K562 treated with DMSO at 1 percent for 12 hours (cell line): ENCODE measurements around the gene WIZ. TPM values are rescaled to one million over a fixed set of nuclear protein-coding genes. Genes with fewer than 3 reads are reported as not detected.

Experiments used
- total RNA-seq: library from RNA; unstranded; fragments of 300-600 nt; gene quantifications from 2 replicates; pipeline ENCODE4 v1.2.3, GENCODE V29; 2022; ENCODE audit not compliant: insufficient read depth

WIZ gene
- total RNA-seq: 8.5 and 19.7 TPM in 2 replicates

GRCh38 chr19:15449620-15450527 is at the start of gene WIZ:
Gene WIZ (minus strand): TSS chr19:15449956. CDS start chr19:15448307, 1,649 bp downstream.

GRCh38 chr19:15479391-15480345 is 29.9 kb upstream of the WIZ start, which contains the start of gene PGLYRP2:
Gene PGLYRP2 (minus strand): TSS chr19:15479501. CDS start chr19:15479371, 130 bp downstream.

GRCh38 chr19:15464394-15465385 is 14.9 kb upstream of the WIZ start, which contains the start of gene RASAL3:
Gene RASAL3 (minus strand): TSS chr19:15464544. CDS start chr19:15464358, 186 bp downstream.

GRCh38 chr19:15418579-15419412 is 31.0 kb downstream of the WIZ start, which contains the start of gene AKAP8L:
Gene AKAP8L (minus strand): TSS chr19:15418988. CDS start chr19:15418923, 65 bp downstream.

DNA sequence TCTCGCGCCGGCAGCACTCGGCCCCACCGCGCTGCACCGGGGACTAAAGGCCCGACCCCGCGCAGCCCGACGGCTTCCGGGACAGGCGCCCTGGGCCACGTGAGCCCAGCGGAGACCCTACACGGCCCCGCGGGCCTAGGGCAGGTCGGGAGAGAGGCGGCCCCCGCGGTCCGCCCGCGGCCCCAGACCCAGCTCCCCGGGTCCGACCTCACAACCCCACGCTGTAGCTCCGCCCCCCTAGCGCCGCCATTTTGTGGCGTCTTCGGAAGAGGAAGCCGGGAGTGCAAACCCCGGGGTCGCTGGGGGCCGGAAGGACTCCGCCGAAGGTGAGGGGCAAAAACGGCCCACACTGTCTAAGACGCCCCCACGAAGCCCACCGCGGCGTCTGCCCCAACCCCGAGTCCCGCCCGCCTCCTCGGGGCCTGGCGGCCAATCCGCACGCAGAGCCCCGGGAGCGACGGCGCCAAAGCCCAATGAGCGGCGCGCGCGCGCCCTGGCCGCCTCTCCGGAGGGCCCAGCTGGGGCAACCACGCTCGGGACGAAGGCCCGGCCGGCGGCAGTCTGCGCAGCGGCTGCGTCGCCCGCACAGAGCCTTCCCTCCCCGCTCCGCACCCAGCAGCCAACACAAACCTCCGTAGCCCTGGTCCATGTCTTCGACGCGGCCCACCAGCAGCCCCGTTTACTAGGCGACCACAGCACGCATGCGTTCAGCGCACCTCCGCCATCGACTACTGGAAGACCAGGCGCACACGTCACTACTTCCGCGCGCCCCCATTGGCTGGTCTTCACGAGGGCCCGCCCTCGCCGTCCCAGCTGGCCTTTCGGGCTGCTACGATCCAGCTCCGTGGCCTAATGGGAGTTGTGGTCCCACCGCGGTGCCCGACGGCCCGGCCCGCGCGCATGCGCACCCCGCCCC is 70.4 kb downstream of the WIZ start, which contains the start of gene AKAP8:
AKAP8 (minus strand) TSS at position 705 of the 916 bp plus-strand sequence; CDS start at position 649, 56 bp downstream.

Other genes starting within 250 kb of the WIZ start
- 0.15 TPM in 1 of 2 replicates, not detected in the other for gene NOTCH3, start 249.0 kb downstream of the WIZ start, total RNA-seq
- gene EPHX3, start 217.5 kb downstream of the WIZ start, total RNA-seq: not detected in 2 replicates
- 23.0 and 66.1 TPM in 2 replicates for gene BRD4, start 117.4 kb downstream of the WIZ start, total RNA-seq
- 10.3 and 25.1 TPM in 2 replicates for gene AKAP8, start 70.2 kb downstream of the WIZ start, total RNA-seq
- 82.3 and 115 TPM in 2 replicates for gene AKAP8L, start 31.0 kb downstream of the WIZ start, total RNA-seq
- not detected in 2 replicates for gene RASAL3, start 14.6 kb upstream of the WIZ start, total RNA-seq
- not detected in 2 replicates for gene PGLYRP2, start 29.5 kb upstream of the WIZ start, total RNA-seq
- gene CYP4F22, start 58.6 kb upstream of the WIZ start, total RNA-seq: not detected in 2 replicates
- gene CYP4F8, start 165.3 kb upstream of the WIZ start, total RNA-seq: not detected in 2 replicates
- gene CYP4F3, start 190.9 kb upstream of the WIZ start, total RNA-seq: not detected in 2 replicates
- gene CYP4F12, start 223.1 kb upstream of the WIZ start, total RNA-seq: not detected in 2 replicates